ENCODE measurements around the gene FGD2.

The FGD2 gene

DNA sequence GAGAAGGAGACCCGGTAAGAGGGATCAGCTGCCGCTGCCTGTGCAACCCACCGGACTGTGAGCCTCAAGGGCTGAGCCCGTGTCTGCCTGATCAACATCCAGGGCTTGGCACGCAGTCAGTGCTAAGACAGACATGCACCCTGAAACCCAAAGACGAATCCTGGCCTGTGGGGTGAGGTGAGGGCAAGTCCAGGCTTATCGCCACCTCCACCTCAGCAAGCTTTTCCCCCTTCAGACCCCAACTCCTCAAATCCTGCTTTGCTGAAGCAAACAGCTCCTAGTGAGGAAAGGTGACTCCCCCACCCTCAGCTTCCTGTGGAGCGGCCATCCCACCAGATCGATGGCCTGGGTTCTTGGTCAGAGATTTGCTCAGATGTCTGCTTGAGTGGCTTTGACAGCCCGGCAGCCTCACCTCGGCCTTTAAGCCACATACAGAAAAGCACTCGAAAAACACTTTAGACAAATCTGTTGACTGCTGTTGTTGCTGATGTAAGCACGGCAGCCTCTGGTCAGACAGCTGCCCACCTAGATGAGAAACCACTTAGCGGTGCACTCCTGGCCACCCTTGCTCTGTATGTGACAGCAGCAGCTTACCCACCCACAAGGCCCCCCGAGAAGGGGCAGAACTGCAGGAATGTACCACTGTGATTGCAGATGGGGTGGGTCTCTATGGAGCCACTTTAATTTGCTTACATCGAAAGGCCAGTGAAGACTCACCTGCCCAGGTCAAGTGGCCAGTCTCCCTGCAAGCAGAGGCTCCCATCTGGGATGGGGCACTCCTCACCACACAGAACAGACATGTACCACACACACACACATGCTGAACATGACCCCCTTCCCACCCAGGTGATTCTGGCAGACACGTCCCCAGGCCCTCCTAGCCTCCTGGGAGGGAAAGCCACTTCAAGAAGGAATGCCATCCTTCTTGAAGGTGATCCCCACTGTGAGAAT is 34.3 kb upstream of the FGD2 start:
- DNase-seq (ENCODE audit: low read depth), result no peak

DNA sequence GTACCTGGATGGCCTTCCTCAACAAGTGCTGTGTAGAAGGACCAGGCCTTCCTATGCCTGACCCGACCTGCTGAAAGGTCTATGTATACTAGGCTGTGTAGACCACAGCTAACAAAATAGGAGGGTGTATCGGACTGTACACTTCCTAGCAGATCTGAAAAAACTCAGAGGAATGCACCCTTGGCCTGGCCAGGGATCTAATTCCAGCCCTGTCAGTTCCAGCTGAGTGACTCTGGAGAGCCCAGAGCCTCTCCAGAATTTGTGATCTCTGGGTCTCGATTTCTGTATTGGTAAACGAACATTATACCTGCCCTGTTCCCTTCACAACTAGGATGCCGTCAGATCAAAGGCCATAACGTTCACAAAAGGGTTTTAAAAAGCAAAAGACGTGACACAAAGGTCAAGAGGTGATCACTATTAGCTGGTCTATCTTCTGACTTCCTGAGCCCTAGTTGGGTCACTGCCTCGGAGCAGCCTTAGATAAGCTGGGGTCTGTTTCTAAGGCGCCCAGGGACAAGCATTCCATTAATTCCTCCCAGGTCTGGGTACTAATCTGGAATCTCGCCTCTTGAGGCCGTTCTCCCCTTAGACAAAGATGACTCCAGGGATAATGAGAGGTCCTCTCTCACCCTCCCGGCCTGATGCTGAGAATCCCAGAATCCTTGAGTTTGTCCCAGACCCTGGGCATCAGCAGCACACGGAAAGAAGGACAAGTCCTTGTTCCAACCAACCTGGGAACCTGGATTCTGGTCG is 33.4 kb upstream of the FGD2 start:
- no peak for DNase-seq (ENCODE audit: low read depth)

DNA sequence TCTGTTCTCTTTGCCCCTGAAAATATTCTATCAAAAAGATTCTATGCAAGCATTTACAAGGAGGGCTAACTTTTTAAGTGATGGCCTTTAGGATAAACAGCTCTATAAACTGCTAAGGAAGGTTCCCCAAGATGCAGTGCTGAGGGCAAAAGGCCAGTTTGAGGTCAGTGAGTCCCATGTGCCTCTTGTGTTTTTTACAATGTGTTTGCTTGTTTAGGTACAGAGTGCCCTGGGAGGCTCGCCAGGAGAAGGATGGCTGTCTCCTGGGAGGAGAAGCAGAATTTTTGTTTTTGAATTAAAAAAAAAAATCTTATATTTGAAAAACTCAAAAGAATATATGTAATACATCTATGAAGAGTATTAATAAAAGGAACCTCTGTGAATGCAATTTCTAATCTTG is 32.3 kb upstream of the FGD2 start:
- no peak for DNase-seq (ENCODE audit: low read depth)

DNA sequence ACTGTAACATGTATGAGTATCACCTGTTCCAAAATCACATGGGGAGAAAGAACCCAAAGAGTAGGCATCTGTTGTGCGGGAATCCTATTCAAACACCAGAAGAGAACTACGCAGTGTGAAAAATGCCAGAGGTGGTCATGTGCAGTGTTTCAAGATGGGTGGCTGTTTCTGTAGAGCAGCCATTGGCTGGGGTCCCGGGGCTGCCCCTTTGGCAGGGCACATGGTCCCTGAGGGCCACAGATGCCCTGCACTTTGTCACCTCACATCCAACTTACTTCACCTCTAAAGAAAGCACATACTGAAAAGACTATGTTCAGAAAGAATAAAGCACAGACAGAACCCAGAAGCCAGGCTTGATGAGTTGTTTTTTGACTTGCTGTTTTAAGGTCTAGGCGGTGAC is 31.8 kb upstream of the FGD2 start:
- DNase-seq (ENCODE audit: low read depth), result no peak

DNA sequence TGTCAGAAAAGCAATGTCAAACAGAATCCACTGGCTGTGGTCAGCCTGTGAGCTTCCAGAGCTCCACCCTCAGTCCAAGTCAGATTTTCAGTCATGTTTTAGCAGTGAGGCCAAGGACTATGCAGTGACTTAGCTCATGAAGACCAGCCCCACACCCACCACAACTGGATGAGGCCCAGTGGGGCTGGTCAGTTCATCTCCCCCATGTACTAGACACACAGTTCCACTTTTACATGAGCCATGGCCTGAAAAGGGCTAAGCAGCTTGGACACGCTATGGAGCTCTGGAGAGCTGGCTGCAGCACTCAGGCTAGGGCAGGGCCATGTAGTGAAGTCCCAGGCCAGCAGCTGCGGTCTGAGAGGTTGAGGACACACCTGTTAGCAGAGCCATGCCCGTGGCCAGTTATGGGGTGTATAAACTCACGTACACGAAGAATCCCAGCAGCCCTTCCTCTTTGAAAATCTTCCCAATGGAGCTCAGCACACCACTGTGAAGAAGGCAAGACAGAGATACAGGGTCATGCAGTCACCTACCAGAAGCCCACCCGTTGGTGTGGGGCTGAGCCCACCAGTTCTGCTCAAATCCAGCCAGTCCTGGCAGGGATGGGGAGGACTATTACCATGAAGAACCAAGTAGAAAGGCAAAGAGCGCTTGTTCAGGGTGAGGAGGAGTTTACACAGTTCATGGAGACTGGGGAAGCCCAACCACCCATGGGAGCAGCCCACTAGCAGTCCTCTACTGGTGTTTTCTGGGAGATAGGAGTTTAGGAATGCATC is 30.0 kb upstream of the FGD2 start:
- DNase-seq (ENCODE audit: low read depth), result no peak

DNA sequence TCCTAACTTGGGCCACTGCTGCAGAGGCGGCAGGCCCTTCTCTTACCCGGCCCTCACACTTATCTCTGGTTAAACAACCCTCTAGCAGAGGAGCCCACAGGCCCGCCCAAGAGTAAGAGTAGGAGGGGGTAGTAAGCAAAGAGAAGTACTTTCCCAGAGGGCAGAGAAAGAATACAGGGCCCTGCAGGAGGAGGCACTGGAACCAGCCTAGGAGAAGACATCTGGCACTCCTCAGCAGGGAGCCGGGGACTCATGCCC is 29.5 kb upstream of the FGD2 start:
- no peak for DNase-seq (ENCODE audit: low read depth)

DNA sequence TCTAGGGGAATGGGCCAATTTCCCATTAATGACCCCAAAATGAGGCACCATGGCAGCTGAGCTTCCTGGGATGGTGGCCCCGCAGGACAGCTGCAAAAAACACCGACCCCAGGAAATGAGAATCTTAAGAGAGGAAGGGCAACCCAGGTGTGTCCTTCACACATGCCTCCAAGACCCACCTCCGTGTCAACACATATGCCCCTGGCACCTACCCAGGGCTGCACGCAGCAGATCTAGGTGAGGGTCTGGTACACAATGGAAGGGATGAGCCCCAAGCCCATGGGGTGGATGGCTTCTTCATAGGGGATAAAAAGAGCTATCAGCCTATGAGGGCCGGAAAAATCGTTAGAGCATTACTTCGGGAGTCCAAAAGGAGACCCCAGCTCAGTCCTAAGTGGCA is 28.9 kb upstream of the FGD2 start:
- no peak for DNase-seq (ENCODE audit: low read depth)

DNA sequence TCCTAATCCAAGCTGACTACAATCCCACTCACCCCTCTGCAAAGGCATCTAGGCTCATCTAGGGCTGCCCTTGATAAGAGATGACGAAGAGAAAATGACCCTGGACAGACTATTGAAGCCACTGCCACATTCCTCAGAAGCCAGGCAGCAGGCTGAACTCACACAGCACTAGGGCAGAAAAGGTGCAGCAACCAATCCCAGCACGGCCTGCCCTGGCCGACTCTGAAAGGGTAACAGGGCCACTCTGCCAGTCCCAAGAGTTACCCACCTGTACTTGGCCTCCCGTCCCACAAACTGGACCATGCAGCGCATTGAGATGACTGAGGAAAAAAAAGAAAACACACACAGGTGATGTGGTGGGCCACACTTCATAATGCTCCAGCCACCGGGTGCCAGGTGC is 28.5 kb upstream of the FGD2 start:
- DNase-seq (ENCODE audit: low read depth), result no peak

DNA sequence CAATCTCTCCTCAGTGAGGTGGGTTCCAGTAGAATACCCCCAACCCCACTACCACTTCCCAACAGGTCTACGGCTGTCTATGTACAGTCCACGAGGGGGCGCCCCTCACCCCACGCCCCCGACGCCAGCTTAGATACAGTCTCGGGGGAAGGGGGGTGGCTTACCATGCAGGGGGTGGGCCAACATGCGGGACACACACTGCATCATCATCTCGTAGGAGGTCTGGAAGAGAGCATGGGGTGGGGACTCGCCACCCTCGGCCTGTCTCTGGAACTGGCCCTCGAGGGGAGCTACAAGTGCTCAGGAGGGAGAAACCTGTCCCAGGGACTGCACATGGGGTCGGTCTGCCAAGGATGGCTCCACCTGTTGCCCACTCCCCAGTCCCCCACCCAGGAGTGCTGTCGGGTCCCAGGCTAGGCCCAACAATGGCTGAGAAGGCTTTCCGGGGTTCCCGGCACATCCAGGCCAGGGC is 27.9 kb upstream of the FGD2 start:
- no peak for DNase-seq (ENCODE audit: low read depth)

DNA sequence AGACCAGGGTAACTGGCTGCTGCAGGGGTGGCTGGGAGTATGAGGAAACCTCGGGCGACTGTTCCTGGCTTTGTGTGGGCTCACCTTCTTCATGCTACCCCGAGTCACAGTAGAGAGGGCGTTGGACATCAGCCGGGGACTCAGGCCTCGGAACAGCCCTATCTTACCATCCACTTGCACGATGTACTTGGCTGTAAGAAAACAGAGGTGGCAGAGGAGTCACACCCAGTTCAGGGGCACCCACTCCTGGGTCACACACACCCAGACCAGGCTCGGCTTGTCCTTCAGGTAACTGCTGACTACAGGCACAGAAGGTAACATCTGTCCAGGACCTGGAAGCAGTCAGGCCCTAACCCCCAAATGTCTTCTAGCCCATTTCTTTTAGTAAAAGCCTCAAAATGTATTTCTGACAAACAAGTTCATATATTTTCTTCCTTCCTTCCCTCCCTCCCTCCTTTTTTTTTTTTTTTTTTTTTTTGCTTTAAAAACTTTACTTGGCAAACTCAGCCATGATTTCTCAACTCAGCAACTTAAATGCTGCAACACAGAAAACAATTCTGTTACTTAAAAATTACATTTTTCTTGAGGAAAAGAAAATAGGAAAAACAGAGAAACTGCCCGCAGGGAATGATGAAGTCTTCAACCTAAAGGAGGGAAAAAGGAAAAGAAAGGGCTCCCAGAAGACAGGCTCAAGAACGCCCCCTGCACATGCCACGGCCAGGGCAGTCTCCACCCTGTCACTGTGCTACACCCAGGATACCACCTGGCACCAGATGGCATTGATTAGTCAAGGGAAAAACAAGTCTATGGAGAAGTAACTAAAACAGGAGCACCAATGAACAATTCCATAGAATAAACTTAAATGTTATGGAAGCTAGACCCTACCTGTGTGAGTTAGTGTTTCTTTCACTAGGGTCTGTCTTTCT is 26.8 kb upstream of the FGD2 start:
- no peak for DNase-seq (ENCODE audit: low read depth)

DNA sequence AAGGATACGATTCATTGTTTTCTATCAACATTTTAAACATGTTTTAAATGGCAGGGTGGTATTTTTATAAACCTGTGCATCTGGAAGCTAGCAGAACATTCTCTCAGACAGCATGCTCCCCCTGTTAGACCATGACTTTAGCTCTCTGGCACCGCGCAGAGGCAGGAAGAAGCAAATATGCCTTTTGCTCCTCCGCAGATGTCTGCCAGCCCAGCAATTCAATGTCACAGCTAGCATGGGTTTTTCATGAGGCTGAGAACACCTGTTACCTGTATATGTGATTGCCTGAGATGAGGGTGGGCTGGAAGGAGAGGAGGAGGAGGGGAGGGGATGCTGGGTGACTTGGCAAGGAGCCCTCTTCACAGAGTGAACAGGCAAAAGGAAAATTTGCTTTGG is 26.1 kb upstream of the FGD2 start:
- DNase-seq (ENCODE audit: low read depth), result no peak

DNA sequence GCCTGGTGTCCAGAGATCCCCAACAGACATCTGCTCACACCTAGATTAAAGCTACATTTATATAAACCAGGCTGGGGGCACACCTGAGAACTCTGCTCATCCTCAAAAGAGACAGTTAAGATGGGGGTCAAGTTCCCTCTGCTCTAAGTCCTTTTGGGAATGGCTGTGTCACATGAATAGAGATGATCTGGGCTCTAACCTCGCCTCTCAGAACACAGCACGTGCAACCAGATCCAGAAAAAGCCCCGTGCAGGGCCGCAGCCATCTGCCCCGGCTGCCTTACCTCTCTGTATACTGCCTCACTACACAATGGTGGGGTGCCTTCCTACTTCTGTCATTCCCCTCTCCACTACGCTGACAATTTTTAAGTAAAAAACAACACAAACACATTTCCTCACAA is 25.3 kb upstream of the FGD2 start:
- DNase-seq (ENCODE audit: low read depth), result no peak

DNA sequence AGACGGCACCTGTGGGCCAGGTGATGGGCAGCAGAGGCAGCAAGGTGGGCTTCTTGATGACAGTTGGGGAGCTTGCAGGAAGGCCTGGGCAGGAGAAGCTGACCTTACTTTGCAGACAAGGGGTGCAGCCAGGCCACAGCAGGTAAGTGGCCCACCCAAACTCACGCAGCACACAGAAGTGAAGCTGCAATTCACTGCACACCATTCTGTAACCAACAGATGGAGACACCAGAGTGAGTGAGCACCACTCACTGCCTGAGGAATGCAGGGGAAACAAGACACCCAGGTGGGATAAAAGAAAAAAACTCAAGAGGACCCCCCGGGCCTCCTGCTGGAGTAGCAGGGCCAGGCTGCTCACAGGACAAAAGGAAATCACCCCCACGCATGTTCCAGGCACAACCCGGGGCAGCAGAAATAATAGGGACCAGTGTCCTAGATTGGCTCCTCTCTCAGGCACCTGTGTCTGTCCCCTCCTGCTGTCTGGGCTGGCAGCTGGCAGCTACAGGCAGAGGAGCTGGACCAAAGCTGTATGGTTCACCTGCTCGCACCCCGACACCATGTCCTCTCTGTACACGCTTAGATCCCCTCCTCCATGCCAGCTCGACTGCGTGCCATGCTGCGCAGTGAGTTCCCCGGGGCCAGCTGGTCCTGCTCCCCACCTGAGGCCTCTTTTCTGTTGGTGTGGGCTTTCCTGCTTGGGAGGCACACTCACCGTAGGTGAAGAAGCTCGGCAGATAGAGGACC is 24.4 kb upstream of the FGD2 start:
- no peak for DNase-seq (ENCODE audit: low read depth)

DNA sequence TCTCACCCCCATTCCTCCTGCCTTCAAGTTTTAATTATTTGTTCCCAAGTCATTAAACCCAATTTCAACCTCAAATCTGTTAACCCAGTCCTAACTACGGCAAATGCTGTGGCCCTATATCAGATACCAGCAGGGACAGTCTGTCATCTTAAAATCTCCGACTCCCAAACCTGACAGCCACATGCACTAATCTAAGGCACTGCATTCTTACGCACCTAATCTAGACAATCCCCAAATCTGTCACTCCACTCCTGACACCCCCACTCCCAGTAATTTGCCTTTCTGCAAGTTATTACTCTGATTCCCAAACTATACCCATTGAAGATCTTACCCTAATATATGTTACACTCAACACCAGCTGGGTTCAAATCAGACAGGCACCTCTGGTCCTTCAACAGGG is 21.9 kb upstream of the FGD2 start:
- no peak for DNase-seq (ENCODE audit: low read depth)

DNA sequence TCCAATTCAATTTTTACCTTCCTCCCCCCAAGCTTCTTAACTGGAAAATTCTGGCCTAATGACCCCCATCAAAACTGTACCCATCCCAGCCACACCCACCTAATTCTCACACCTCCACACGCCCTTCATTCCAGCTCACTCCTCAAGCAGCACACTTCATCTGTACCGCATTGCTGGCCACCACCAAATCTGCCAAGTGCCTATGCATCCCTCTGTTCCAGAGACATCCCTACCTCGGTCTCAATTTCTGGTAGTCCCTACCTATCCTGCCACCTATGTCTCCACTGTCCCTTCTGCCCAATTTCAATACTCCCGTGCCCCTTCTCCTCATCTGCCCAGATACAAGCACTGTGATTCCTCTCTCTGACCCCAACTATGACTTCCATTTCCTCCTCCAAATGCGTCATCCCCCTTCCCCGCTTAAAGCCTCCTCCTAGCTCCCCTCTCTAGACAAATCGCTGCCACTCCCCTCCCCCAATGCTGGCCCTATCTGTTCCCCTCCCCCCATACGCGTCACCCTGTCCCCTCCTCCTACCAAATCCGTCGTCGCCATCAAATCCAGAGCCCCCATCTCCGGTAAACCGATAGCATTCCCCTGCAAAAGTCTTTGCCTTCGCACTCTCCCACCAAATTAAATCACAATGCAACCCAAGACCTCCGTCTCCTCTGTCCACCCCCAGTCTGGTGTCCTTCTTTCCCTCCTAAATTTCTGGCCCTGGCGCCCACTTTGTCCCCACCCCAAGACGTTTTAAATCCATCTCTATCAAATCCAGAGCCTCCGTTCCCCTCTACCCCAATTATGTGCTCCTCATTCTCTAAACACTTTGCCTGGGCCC is 20.7 kb upstream of the FGD2 start:
- DNase-seq (ENCODE audit: low read depth), result peak; percentile 56

DNA sequence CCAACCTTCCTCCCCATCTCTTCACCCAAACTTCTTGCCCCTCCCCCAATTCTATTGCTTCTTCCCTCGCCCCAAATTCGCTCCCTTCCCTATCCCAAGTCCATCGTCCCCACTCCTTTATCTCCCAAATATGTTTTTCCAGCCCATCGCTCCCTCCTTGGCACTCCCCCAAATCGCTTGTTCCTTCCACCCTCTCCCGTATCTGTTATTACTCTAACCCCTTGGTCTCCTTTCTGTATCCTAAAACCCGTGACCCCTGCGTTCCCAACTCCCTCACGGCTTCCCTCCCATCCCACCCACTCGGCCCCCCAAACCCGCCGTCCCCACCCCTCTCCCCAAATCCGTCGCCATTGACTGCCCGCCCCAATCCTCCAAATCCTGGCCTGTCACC is 20.0 kb upstream of the FGD2 start:
- no peak for DNase-seq (ENCODE audit: low read depth)

DNA sequence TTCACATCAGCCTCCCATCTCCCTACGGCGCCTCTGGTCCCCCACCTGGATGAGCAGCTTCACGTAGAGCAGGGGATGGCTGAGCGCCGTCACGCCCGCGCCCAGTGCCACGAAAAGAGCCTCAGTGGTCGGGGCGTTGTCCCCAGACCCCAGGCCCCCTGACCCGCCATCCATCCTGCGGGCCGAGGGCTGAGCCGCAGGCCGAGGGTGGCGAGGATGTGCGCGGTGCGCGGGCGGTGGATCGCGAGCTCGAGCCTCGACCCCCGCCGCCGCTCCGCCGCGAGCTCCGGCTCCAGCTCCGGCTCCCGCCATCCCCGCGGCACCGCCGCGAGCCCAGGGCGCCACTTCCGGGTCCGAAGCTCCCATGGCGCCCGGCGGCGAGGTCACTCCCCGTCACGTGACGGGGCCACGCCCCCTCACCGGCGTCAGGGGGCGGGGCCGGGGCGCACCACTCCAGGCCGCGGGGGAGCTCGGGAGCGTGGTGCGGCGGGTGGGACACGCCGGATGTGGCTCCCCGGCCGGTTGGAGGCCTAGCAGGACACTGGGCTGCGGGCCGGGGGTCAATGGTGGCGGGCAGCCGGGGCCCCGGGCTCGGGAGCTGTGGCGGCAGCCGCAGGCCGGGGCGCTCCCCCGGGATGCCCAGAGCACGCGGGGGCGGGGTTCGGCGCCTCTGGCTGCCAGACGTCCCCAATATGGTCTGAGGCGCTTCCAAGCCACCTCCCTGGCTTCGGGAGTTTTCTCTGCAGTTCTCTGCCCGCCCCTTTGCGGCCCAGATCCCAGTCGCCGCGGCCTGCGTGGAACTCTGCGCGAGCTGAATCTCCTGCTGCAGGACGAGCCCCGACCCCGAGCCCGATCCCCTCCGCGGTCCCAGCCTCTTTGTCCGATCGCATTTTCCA is 19.4 kb upstream of the FGD2 start, which contains the start of gene MTCH1:
TSS of gene MTCH1 (minus strand) at position 389 of the 896 bp plus-strand sequence. CDS start at position 366, 23 bp downstream.
- DNase-seq (ENCODE audit: low read depth), result peak; percentile 83

DNA sequence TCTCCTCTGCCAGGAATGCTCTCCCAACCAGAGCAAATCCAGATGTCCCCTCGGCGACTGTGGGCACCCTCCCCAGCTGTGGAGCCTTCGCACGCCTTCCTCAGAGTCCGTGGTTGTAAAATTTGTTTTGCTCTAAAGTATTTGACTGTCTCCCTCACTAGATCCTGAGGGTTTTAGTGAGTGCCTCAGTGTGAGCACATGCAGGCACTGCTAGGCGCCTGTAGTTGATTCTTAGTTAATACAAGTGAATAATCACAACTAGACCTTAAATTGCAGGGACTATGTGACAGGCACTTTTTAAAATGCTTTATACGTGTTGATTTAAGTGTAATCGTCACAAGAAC is 18.8 kb upstream of the FGD2 start:
- no peak for DNase-seq (ENCODE audit: low read depth)

DNA sequence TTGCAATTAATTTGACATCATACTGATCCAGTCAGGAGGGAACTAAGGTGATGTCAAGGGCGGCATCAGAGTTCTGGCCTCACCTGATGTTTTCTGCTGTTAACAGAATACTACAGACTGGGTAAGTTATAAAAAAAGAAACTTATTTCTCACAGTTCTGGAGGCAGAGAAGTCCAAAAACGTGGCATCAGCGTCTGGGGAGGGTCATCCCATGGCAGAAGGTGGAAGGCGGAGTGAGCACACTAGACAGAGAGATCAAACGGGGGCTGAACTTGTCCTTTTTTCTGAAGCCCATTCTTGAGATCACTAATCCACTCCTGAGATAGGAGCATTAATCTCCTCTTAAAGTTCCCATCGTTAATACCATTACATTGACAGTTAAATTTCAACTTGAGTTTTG is 16.2 kb upstream of the FGD2 start:
- no peak for DNase-seq (ENCODE audit: low read depth)
